ENCODE measurements around the gene LLGL2. TPM values are rescaled to one million over a fixed set of nuclear protein-coding genes. Genes with fewer than 3 reads are reported as not detected.

The LLGL2 gene
- total RNA-seq, 1 donor from 2014 or later = 33.1 TPM

DNA sequence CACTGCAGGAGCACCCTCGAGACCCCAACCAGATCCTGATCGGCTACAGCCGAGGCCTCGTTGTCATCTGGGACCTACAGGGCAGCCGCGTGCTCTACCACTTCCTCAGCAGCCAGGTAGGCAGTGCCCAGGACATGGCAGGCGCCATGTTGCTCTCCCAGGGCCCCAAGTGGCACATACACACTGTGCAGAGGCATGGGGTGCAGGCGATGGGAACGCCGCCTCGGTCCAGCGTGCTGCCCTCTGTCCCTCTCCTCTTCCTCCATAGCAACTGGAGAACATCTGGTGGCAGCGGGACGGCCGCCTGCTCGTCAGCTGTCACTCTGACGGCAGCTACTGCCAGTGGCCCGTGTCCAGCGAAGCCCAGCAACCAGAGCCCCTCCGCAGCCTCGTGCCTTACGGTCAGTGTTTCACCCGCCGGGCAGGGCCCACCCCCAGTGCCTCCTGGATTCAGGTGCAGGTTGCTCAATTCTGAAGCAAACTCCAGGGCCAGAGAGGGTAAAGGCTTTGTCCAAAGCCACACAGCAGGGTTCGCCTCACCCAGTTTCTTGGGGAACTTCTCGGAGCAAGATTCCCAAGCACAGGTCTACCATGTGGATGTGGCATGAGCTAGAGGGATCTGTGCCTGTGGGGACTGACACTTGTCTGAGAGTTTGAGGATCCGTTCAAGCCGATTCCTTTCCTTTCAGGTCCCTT is 37.7 kb downstream of the LLGL2 start:
- no peaks in the 10 kb centered on the region for H3K4me1 Mint-ChIP-seq
- no peaks in the 10 kb centered on the region for H3K27me3 Mint-ChIP-seq (ENCODE audit: low read depth)
- H3K4me3 Mint-ChIP-seq = no peak overlapping the region
- no peaks in the 10 kb centered on the region for H3K9me3 Mint-ChIP-seq
- no peak overlapping the region for H3K27ac Mint-ChIP-seq
- no peaks in the 10 kb centered on the region for H3K36me3 Mint-ChIP-seq
- TF ChIP-seq, protein P1, sequence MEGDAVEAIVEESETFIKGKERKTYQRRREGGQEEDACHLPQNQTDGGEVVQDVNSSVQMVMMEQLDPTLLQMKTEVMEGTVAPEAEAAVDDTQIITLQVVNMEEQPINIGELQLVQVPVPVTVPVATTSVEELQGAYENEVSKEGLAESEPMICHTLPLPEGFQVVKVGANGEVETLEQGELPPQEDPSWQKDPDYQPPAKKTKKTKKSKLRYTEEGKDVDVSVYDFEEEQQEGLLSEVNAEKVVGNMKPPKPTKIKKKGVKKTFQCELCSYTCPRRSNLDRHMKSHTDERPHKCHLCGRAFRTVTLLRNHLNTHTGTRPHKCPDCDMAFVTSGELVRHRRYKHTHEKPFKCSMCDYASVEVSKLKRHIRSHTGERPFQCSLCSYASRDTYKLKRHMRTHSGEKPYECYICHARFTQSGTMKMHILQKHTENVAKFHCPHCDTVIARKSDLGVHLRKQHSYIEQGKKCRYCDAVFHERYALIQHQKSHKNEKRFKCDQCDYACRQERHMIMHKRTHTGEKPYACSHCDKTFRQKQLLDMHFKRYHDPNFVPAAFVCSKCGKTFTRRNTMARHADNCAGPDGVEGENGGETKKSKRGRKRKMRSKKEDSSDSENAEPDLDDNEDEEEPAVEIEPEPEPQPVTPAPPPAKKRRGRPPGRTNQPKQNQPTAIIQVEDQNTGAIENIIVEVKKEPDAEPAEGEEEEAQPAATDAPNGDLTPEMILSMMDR (IDR thresholded peaks at IDR 0.05; ENCODE audit: unreplicated experiment) = no peak
- no peak for DNase-seq (ENCODE audit: low spot score in 2 of 2, unreplicated experiment in 2 of 2)

DNA sequence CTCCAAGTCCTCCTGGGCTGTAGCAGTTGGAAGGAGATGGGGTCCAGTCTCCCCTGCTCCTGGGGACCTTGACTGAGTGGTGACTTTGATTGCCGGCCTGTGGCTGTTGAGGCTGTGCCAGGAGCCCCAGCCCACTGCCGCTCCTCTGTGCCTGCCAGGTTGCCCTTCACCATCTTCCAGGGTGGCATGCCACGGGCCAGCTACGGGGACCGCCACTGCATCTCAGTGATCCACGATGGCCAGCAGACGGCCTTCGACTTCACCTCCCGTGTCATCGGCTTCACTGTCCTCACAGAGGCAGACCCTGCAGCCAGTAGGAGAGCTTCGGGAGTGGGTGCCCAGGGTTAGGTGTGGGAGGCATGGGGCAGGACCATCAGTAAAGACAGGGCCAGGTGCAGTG is 38.7 kb downstream of the LLGL2 start:
- H3K27ac Mint-ChIP-seq = no peak overlapping the region
- TF ChIP-seq, protein P1 (IDR thresholded peaks at IDR 0.05; ENCODE audit: unreplicated experiment) = no peak
- no peaks in the 10 kb centered on the region for H3K9me3 Mint-ChIP-seq
- no peaks in the 10 kb centered on the region for H3K36me3 Mint-ChIP-seq
- DNase-seq (ENCODE audit: low spot score in 2 of 2, unreplicated experiment in 2 of 2) = no peak
- no peaks in the 10 kb centered on the region for H3K27me3 Mint-ChIP-seq (ENCODE audit: low read depth)
- H3K4me1 Mint-ChIP-seq = no peaks in the 10 kb centered on the region
- no peak overlapping the region for H3K4me3 Mint-ChIP-seq

DNA sequence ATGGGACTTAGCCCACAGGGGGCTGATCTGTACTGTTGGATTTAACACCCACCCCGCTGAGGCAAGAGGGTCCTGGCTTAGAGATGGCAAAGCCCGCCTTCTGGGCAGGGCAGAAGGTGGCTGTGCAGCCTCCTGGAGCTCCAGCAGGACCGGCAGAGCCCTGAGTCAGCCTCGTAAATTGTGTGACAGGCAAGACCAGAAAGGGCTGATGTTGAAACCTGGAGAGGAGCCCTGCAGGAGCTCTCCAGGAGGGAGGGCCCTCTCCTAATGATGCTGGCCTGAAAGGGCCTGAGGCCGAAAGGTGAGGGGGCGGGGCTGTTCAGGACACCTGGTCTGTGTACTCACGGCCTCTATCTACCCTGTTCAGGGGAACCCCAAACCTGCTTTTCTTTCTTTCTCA is 39.6 kb downstream of the LLGL2 start:
- Mint-ChIP-seq H3K9me3 (no peaks in the 10 kb centered on the region), H3K27me3 (ENCODE audit: low read depth) (no peaks in the 10 kb centered on the region), H3K4me3 (no peak overlapping the region), H3K27ac (no peak overlapping the region), H3K36me3 (no peaks in the 10 kb centered on the region), H3K4me1 (no peaks in the 10 kb centered on the region)
- no peak for DNase-seq (ENCODE audit: low spot score in 2 of 2, unreplicated experiment in 2 of 2)
- TF ChIP-seq, protein P1 (IDR thresholded peaks at IDR 0.05; ENCODE audit: unreplicated experiment) = no peak

DNA sequence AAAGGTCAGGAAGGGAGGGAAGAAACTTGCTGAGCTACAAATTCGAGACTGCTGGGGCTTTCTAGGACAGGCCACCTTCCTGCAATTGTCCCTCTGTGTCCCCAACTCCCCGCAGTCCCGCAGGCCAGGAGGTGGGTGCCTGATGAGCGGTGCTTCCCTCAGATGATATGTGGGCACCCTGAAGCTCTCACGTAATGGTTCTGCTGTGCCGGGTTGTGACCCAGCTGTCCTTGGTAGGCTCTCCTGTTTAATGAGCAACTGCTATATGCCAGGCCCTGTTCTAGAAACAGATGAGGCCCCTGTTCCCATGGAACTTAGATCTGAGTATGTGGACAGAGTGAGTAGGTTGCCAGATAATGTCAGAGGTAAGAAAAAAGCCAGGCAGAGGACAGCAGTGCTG is 40.1 kb downstream of the LLGL2 start:
- no peaks in the 10 kb centered on the region for H3K27me3 Mint-ChIP-seq (ENCODE audit: low read depth)
- no peak for DNase-seq (ENCODE audit: low spot score in 2 of 2, unreplicated experiment in 2 of 2)
- TF ChIP-seq, protein P1 (IDR thresholded peaks at IDR 0.05; ENCODE audit: unreplicated experiment) = no peak
- H3K27ac Mint-ChIP-seq = no peak overlapping the region
- H3K4me3 Mint-ChIP-seq = no peak overlapping the region
- H3K9me3 Mint-ChIP-seq = no peaks in the 10 kb centered on the region
- no peaks in the 10 kb centered on the region for H3K36me3 Mint-ChIP-seq
- no peaks in the 10 kb centered on the region for H3K4me1 Mint-ChIP-seq

DNA sequence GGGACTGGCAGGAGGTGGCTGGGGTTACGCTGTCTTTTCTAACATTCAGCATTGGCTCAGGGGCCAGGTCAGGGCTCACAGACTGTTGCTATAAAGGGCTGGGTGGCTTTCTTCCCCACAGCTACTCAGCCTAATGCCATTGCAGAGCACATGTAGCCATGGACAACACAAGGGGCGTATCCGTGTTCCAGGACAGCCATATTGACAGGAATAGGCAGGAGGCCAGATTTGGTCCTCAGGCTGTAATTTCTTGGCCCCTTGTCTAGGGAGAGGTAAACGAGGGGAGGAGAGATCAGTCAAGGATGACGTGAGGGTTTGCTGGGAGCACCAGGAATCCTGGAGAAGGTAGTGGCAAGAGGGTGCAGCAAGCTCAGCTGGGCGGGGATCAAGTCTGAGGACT is 40.9 kb downstream of the LLGL2 start:
- no peaks in the 10 kb centered on the region for H3K9me3 Mint-ChIP-seq
- no peaks in the 10 kb centered on the region for H3K27me3 Mint-ChIP-seq (ENCODE audit: low read depth)
- no peak overlapping the region for H3K27ac Mint-ChIP-seq
- H3K36me3 Mint-ChIP-seq = no peaks in the 10 kb centered on the region
- H3K4me3 Mint-ChIP-seq = no peak overlapping the region
- no peaks in the 10 kb centered on the region for H3K4me1 Mint-ChIP-seq
- DNase-seq (ENCODE audit: low spot score in 2 of 2, unreplicated experiment in 2 of 2) = no peak
- TF ChIP-seq, protein P1 (IDR thresholded peaks at IDR 0.05; ENCODE audit: unreplicated experiment) = no peak

DNA sequence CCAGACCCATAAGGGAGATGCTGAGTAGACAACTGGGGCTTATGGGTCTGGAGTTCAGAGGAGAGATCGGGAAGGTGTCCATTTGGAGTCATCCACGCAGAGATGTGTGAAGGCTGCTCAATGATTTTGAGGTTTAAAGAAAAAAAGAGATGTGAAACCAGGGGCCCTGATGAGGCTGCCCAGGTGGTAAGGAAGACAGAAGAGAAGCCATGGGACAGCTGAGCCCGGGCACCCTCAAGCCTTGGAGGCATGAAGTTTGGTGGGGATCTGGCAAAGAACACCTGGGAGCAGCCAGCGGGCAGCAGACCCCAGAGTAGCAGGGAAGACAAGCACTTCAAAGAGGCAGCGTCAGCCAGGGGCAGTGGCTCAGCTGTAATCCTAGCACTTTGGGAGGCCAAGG is 41.3 kb downstream of the LLGL2 start:
- no peaks in the 10 kb centered on the region for H3K36me3 Mint-ChIP-seq
- no peak for DNase-seq (ENCODE audit: low spot score in 2 of 2, unreplicated experiment in 2 of 2)
- H3K9me3 Mint-ChIP-seq = no peaks in the 10 kb centered on the region
- no peaks in the 10 kb centered on the region for H3K4me1 Mint-ChIP-seq
- no peak overlapping the region for H3K4me3 Mint-ChIP-seq
- no peaks in the 10 kb centered on the region for H3K27me3 Mint-ChIP-seq (ENCODE audit: low read depth)
- TF ChIP-seq, protein P1 (IDR thresholded peaks at IDR 0.05; ENCODE audit: unreplicated experiment) = no peak
- H3K27ac Mint-ChIP-seq = no peak overlapping the region
